GM03348 (cell line): ENCODE measurements around the gene MTCL1.

Experiments used
- DNase-seq: peaks from one replicate; pipeline ENCODE4 v3.0.0; 2012; ENCODE audit warnings: low spot score

MTCL1 gene

GRCh38 chr18:8835521-8835953 lies 130.2 kb downstream of the MTCL1 start:
- peak; percentile 77 for DNase-seq

- peak; percentile 46 for DNase-seq
Observed at GRCh38 chr18:8839281-8839680, 133.9 kb downstream of the MTCL1 start.

- DNase-seq = no peak
Observed at GRCh38 chr18:8841781-8842485, 136.6 kb downstream of the MTCL1 start.

- DNase-seq = no peak
Observed at GRCh38 chr18:8842506-8842905, 137.2 kb downstream of the MTCL1 start.

GRCh38 chr18:8843005-8843404 lies 137.6 kb downstream of the MTCL1 start:
- DNase-seq = no peak

- no peak for DNase-seq
Observed at GRCh38 chr18:8844721-8845148, 139.4 kb downstream of the MTCL1 start.

- no peak for DNase-seq
Observed at GRCh38 chr18:8845506-8845905, 140.2 kb downstream of the MTCL1 start.

- no peak for DNase-seq
Observed at GRCh38 chr18:8847066-8847755, 141.9 kb downstream of the MTCL1 start.

GRCh38 chr18:8847900-8848299 lies 142.5 kb downstream of the MTCL1 start:
- peak; percentile 31 for DNase-seq

- no peak for DNase-seq
Observed at GRCh38 chr18:8848541-8848940, 143.2 kb downstream of the MTCL1 start.

- no peak for DNase-seq
Observed at GRCh38 chr18:8849696-8850095, 144.3 kb downstream of the MTCL1 start.

GRCh38 chr18:8851659-8852058 lies 146.3 kb downstream of the MTCL1 start:
- no peak for DNase-seq

GRCh38 chr18:8854550-8854949 lies 149.2 kb downstream of the MTCL1 start:
- DNase-seq = no peak

GRCh38 chr18:8854962-8855361 lies 149.6 kb downstream of the MTCL1 start:
- DNase-seq = no peak

- DNase-seq = no peak
Observed at GRCh38 chr18:8856212-8856611, 150.9 kb downstream of the MTCL1 start.

- DNase-seq = no peak
Observed at GRCh38 chr18:8856769-8857393, 151.5 kb downstream of the MTCL1 start.

GRCh38 chr18:8857806-8858205 lies 152.4 kb downstream of the MTCL1 start:
- DNase-seq = no peak

GRCh38 chr18:8858888-8859511 lies 153.6 kb downstream of the MTCL1 start:
- peak; percentile 90 for DNase-seq

GRCh38 chr18:8860845-8861642 lies 155.7 kb downstream of the MTCL1 start:
- DNase-seq = no peak

- DNase-seq = no peak
Observed at GRCh38 chr18:8863427-8863826, 158.1 kb downstream of the MTCL1 start.

GRCh38 chr18:8865934-8866333 lies 160.6 kb downstream of the MTCL1 start:
- no peak for DNase-seq

- no peak for DNase-seq
Observed at GRCh38 chr18:8866679-8867078, 161.3 kb downstream of the MTCL1 start.
